Heart left ventricle (tissue), 13 donors: ENCODE data around the gene RFX7.

ENCODE experiments used
- CTCF ChIP-seq, 12 donors: fragments of 200-600 bp; sonication (generic) in 4 of 12; IDR thresholded peaks; one replicate each; pipeline versions ENCODE4 v1.5.0 to v1.8.0; 2018 to 2022; ENCODE audit warnings: antibody characterized with exemption in 12 of 12, mild to moderate bottlenecking in 5 of 12
- POLR2A ChIP-seq, 2 donors: fragments of 450-650 bp; IDR thresholded peaks; one replicate each; pipeline ENCODE4 v1.6.1; 2017; ENCODE audit warnings: antibody characterized with exemption in 2 of 2, mild to moderate bottlenecking in 2 of 2, moderate library complexity in 2 of 2
- donor health status: ischemic (EF 13 %, LVEDD 7.1; RV severe dilation, severe dysfunction).
- donor health status: DM: no; HTN: yes; CAD: no.
- donor health status: DM: no; HTN: no; CAD: no.
- donor health status: ischemic (EF 25% LVEDD 6.9; RV normal size, moderate dysfunction).
- donor health status: ischemic (EF 25% LVEDD 5.7; RV mildly dilated, moderate dysfunction).
- donor health status: ischemic (EF 35%, LVEDD 5.7; RV mildly dilated, moderate dysfunction).
- donor health status: nonischemic (EF 11% LVEDD 7.7; RV severe dilation, severe dysfunction).
- donor health status: DM: yes; HTN: yes; CAD: no.
- donor health status: PGD.
- donor health status: ischemic (EF 29% LVEDD 5.4; RV normal size, mild dysfunction).
- donor health status: nonischemic (EF 23%, LVEDD 6.1; RV moderate dilation, normal function).

- no peak for TF ChIP-seq CTCF (IDR thresholded peaks at IDR 0.05)
- TF ChIP-seq POLR2A (IDR thresholded peaks at IDR 0.05): no peak
Observed at GRCh38 chr15:56199038-56199437, 44.6 kb downstream of the RFX7 start.
